ENCODE results near the gene SPACA4.

- TF ChIP-seq CTCF (IDR thresholded peaks at IDR 0.05) = no peak
- TF ChIP-seq POLR2AphosphoS5 (IDR thresholded peaks at IDR 0.05; ENCODE audit: low read depth, low read length) = no peak
- no peak for TF ChIP-seq SIN3A (IDR thresholded peaks at IDR 0.05; ENCODE audit: borderline replicate concordance, insufficient read depth, low read depth, low read length)
Observed at GRCh38 chr19:48648134-48648533, 41.6 kb downstream of the SPACA4 start.
